Measurements from ENCODE around the gene NTF3.

The NTF3 gene

DNA sequence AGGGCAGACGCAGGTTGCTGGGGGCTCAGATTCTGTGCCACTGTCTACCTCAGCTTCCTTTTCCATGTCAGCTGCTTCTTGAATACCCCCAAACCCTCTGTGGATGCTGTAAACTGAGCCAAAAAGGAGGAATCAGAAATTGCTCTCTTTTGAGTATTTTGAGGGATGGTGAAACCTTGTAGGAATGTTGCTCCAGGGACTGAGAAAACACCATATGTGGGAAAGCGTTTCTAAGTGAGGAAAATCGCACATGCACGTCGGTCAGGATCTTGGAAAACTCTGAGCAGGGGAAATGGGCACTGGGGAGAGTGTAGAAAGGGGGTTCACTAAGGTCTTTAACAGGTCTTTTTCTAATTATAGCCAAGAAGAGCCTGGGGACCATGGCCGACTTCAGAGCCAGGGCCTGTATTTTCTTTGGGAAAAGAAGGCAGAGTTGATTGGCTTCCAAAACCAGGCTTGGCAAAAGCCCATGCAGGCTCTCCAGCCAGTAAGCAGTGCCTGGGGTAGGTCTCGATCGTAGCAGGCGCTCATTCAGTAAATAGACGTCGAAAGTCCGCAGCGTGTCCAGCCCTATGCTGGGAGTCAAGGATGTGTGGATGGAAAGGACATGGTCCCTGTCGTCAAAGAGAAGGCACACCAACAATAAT, 58.0 kb downstream of the NTF3 start:
- DNase-seq = no peak

DNA sequence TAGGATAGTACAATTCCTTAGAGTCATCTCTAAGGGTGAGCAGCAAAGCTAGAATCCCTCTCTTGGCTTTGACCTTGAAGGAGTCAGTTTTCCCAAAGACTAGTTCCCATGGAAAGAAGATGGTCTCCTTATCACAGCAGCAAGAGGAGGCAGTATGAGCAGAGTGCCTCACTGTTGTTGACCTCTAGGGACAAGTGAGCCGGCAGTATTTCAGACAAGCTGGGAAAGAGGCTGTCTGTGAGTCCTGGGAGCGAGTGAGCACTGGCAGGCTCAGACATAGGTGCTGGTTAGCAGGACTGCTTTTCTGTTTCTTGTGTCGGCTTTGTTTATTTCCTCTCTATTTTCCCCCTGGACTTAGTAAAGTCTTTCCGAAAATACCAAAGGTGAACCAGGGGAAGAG, 60.7 kb downstream of the NTF3 start:
- DNase-seq = no peak

DNA sequence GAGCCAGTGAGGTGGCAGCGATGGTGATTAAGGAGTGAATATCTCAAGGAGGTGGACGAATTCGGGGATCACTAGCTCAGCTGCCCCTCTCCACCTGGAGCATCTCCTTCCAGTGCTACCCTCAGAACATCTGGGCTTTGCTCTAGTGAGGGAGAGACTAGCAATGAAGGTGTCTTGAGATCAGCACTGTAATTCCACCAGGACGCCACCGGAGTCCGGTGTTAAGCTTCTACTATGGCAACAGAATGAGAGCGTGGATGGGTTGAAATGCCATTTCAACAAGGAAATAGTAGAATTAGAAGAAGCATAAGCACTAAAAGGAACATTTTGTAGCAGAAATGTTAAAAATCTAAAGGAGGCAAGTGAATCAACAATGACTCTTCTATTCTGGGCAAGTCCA, 61.1 kb downstream of the NTF3 start:
- no peak for DNase-seq

DNA sequence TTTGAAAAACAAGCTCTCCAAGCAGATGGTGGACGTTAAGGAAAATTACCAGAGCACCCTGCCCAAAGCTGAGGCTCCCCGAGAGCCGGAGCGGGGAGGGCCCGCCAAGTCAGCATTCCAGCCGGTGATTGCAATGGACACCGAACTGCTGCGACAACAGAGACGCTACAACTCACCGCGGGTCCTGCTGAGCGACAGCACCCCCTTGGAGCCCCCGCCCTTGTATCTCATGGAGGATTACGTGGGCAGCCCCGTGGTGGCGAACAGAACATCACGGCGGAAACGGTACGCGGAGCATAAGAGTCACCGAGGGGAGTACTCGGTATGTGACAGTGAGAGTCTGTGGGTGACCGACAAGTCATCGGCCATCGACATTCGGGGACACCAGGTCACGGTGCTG, 62.4 kb downstream of the NTF3 start:
- DNase-seq = no peak

DNA sequence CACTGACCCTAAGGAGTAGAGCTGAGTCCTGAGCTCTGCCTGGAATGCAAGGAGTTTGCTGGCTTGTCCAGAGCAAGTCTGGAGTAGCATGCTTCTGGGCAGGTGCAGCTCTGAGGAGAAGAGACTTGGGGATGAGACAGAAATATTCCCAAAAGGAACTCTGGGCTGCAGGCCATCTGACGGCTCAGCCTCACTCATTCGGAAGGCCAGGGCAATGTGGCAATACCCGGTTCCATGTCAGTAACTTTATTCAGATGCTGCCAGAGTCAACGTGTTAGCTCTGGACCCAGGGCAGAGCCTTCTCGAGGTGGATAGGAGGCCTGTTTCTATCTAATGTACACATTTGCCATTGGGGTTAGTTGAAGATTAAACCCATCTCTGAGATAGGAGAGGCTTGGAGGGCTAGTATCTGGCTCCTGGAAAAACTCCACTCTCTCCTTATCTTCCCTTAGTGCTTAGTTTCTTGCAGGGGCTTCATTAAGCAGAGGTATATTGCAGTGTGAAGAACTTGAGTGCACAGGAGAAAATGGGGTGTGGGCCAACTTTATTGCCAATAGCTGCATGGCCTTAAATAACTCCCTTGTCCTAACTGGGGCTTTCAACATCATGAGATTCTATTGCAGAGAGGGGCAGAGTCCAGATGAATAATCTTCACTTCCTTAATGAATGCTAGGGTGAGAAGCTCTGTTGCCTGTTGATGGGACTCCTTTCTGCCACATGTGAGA, 65.6 kb downstream of the NTF3 start:
- no peak for DNase-seq

- DNase-seq = no peak
Measured at GRCh38 chr12:5498076-5498475, 66.2 kb downstream of the NTF3 start.

- DNase-seq = no peak
Measured at GRCh38 chr12:5498806-5499205, 66.9 kb downstream of the NTF3 start.

GRCh38 chr12:5499566-5500330, 67.8 kb downstream of the NTF3 start:
- no peak for DNase-seq

GRCh38 chr12:5500331-5500659, 68.4 kb downstream of the NTF3 start:
- DNase-seq = no peak

DNA sequence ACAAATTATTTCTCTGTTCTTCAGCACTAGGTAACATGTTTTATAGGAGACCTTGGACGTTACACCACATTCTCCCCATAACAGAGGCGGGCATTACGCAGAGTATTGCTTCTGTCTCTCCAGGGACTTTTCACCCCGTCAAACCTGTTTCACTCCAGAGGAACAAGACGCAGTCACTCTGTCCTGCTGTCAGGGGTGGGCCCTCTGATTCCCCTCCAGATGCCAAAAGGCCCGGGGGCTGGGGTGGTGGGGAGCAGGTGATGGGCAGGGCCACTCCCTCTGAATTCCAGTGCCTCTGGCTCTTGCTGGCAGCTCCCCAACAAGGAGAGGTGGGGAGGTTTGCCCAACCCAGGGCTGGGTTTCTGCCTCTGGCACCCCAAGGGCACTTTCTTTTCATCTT, 71.9 kb downstream of the NTF3 start:
- no peak for DNase-seq

- DNase-seq = no peak
Measured at GRCh38 chr12:5505116-5505515, 73.2 kb downstream of the NTF3 start.

GRCh38 chr12:5505751-5506150, 73.8 kb downstream of the NTF3 start:
- DNase-seq = no peak

DNA sequence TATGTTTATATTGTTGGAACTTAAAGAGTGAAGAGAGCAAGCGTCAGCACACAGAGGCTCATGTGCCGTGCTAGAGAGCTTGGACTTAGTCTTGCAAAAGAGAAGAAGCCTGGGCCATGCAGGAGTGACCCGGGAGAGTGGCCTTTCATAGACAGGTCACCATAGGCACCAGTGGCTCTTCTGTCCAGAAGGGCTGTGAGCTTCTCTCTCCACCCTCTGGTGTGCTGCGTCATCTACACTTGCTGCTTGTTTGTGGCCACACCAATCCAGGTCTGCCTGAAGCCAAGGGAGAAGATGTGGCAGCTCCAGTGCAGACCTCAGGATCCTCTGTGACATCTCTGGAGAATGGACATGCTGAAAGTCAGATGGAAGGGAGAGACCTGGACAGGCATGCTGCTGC, 74.4 kb downstream of the NTF3 start:
- DNase-seq = no peak

DNA sequence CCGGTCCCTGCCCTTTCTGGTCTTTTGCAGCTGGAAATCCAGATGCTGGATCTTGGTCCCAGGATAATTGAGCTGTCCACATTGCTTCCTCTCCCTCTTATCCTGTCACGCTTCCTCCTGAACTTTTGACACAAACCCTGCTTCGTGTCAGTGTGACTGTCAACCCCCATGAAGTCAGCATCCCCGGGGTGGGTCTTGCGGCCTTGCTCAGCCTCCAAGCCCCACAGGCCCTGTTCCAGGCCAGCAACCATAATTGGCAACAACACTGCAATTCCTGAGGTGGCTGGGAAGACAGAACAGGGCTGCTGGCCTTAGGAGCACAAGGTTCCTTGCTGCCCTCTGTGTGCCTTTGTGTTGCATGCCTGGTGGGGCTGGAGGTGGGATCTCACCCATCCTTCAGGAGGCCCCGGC, 74.9 kb downstream of the NTF3 start:
- DNase-seq = no peak

- DNase-seq = no peak
Measured at GRCh38 chr12:5507401-5507935, 75.6 kb downstream of the NTF3 start.

GRCh38 chr12:5507944-5508343, 76.0 kb downstream of the NTF3 start:
- DNase-seq = no peak

- no peak for DNase-seq
Measured at GRCh38 chr12:5509102-5509501, 77.2 kb downstream of the NTF3 start.

DNA sequence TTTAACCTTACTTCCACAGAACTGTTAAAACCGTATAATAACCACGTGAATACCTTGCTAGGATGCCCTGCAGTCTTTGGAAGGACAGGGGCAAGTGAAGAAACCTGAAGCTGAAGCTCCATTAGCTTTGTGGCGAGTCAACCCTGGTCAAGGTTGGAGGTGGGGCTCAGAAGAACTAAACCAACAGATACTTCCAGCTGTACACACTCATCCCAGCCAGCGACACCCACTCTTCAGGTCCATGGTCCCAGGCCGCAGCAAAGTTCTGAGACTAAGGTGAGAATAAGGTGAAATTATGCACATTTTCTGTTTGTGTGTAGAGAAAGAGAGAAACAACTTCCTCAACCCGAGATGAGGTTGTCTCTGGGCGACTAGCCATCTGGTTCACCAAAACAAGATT, 77.6 kb downstream of the NTF3 start:
- DNase-seq = no peak

DNA sequence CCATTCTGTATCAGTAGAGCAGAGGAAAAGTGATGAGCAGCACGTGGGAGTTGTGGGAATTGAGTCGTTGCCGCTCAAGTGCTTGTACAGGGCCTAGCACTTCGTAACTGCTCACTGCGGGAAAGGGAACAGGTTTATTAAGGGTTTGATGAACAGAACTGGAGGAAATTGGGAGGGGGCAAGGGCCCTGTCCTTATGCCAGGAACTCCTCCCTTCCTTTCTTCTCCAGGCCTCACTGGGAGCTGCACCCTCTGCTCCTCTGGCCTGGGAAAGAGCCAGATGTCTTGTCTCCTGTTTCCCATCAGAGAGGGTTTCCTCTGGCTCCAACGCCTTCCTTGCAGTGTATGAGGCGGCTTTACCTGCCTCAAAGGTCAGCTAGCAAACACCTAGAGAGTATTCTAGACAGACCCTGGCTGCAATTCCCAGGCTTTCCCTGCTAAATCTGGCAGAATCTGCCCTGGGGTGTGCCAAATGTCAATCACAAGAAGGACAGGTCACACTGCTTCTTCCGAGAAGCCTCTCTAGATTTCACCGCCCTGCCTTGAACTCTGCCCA, 78.4 kb downstream of the NTF3 start:
- no peak for DNase-seq

DNA sequence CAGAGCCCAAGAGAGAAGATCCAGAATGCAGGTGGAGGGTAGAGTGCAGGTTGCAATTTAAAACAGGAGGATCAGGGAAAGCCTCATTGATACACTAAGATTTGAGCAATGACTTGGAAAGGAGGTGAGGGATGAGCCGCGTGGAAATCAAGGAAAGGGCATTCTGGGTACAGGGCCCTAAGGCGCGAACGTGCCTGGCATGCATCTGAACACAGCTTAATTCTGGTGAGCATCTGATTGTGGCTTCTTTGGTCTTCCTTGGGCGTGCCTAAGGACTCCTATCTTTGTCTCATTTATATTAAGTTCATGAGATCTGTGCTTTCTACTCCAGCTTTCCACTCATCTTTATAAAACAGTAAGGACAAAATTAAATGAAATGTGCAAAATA, 79.3 kb downstream of the NTF3 start:
- no peak for DNase-seq

DNA sequence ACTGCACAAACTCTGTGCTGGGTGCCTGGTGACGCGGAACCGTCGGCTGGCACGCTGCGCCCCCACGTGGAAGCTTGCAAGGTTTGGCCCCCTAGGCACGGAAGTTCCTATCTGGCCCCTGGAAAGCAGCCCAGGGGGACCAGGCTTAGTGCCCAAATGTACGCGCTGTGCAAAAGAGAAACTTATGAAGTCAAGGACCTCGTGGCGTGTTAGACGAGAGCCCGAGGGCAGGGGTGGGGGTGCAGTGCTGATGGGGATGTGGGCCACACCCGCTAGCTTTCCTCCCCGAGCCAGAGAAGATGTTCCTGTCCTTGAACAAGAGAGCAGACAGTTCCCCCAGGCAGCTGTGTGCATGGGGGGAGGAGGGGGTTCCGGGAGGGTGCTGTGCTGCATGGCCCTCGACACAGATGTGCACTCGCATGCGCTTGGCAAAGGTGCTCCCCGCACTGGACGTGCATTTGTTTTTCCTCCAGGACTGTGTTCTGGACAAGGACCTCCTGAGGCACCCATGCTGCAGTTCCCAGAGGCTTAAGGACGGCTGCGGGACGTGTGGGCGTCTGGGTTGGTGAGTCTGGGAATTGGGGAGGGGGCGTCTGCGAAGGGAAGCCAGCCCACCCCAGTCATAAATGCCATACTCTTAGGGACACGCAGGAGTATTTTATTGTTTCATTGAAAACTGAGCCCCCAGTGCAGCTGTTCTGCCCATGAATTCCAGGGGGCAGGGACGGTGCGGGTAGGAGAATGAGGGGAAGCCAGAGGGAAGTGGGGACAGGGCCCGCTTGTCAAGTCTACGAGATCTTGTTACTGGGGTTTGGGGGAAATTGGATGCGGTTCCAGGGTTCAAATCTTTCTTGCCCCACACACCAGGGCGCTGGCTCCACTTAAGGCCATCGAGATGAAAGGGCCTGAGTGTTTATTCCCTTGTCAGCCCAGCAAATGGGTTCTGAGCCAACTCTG, 80.0 kb downstream of the NTF3 start:
- no peak for DNase-seq

- DNase-seq = no peak
Measured at GRCh38 chr12:5512601-5512970, 80.7 kb downstream of the NTF3 start.

- no peak for DNase-seq
Measured at GRCh38 chr12:5513406-5513805, 81.5 kb downstream of the NTF3 start.

Data from NCI-H2081 (cell line).